IMR-90 (cell line): Measurements from ENCODE around the gene SORBS1. TPM values are rescaled to one million over a fixed set of nuclear protein-coding genes. Genes with fewer than 3 reads are reported as not detected.

Experiments
- ATAC-seq: fragments of 200-7000 bp; cut with Tn5 transposase; 2 replicates; pipeline ENCODE4 v1.9.1; 2020; ENCODE audit warnings: low read depth, mild to moderate bottlenecking, moderate library complexity
- BruUV-seq: library from RNA; stranded (reverse); fragments of 400-500 nt; replicated peaks from 2 replicates; lab custom pipeline; 2021; lab: Mats Ljungman, UMichigan
- CTCF ChIA-PET: fragments of 300-600 bp; formaldehyde crosslinking; extraction: SDS; loops from one replicate; lab custom pipeline; 2021; ENCODE audit warnings: antibody characterized with exemption; lab: Yijun Ruan, JAX
- POLR2A ChIA-PET: fragments of 300-600 bp; sonication (Branson Sonifier 250); formaldehyde crosslinking; loops from one replicate; lab custom pipeline; 2022; ENCODE audit warnings: antibody characterized with exemption; ENCODE audit not compliant: unreplicated experiment; lab: Charles Lee
- DNase-seq: peaks from one replicate; pipeline ENCODE4 v3.0.0; 2013
- H2AFZ ChIP-seq: replicated peaks from 2 replicates; pipeline ENCODE3; 2013; ENCODE audit warnings: low read length, mild to moderate bottlenecking; ENCODE audit not compliant: poor library complexity
- H2AK5ac ChIP-seq: 2 replicates; pipeline ENCODE4 v1.6.1; 2013; ENCODE audit warnings: low read depth, low read length, inconsistent platforms
- H2AK9ac ChIP-seq: replicated peaks from 2 replicates; pipeline ENCODE3; 2013; ENCODE audit warnings: mild to moderate bottlenecking, low read depth, low read length, moderate library complexity; ENCODE audit not compliant: poor library complexity
- H2BK120ac ChIP-seq: 2 replicates; pipeline ENCODE4 v1.6.1; 2013; ENCODE audit warnings: low read depth, low read length, inconsistent platforms
- H2BK15ac ChIP-seq: 3 replicates; pipeline ENCODE4 v1.6.1; 2013; ENCODE audit warnings: low read depth, low read length, inconsistent platforms
- H2BK20ac ChIP-seq: 2 replicates; pipeline ENCODE4 v1.6.1; 2013; ENCODE audit warnings: low read depth, mild to moderate bottlenecking, inconsistent platforms, low read length, moderate library complexity
- H2BK5ac ChIP-seq: 2 replicates; pipeline ENCODE4 v1.6.1; 2013; ENCODE audit warnings: mild to moderate bottlenecking, low read depth, low read length, inconsistent platforms; ENCODE audit not compliant: poor library complexity, severe bottlenecking
- H3K14ac ChIP-seq: replicated peaks from 2 replicates; pipeline ENCODE4 v1.6.1; 2013; ENCODE audit warnings: low read depth, low read length, inconsistent platforms
- H3K18ac ChIP-seq: 2 replicates; pipeline ENCODE4 v1.6.1; 2013; ENCODE audit warnings: low read depth, low read length, control low read depth
- H3K23ac ChIP-seq: 2 replicates; pipeline ENCODE4 v1.6.1; 2013; ENCODE audit warnings: low read depth, low read length, inconsistent platforms
- H3K27ac ChIP-seq: 2 replicates; pipeline ENCODE4 v1.5.1; 2013; ENCODE audit warnings: mild to moderate bottlenecking, control low read depth, low read length; ENCODE audit not compliant: insufficient read depth
- H3K27me3 ChIP-seq: 2 replicates; pipeline ENCODE4 v1.6.1; 2013; ENCODE audit warnings: low read length; ENCODE audit not compliant: control insufficient read depth, insufficient read depth
- H3K36me3 ChIP-seq: 2 replicates; pipeline ENCODE4 v1.6.1; 2013; ENCODE audit warnings: low read length, mixed read lengths; ENCODE audit not compliant: control insufficient read depth, insufficient read depth
- H3K4ac ChIP-seq: 2 replicates; pipeline ENCODE4 v1.6.1; 2013; ENCODE audit warnings: low read depth, low read length, inconsistent platforms
- H3K4me1 ChIP-seq: 2 replicates; pipeline ENCODE4 v1.6.1; 2013; ENCODE audit warnings: low read length, mixed read lengths; ENCODE audit not compliant: control insufficient read depth, insufficient read depth
- H3K4me2 ChIP-seq: 2 replicates; pipeline ENCODE4 v1.6.1; 2013; ENCODE audit warnings: low read depth, mild to moderate bottlenecking, control low read depth, low read length, moderate library complexity
- H3K4me3 ChIP-seq: 2 replicates; pipeline ENCODE4 v1.5.1; 2013; ENCODE audit warnings: low read depth, mild to moderate bottlenecking, control low read depth, low read length, moderate library complexity; ENCODE audit not compliant: insufficient read depth
- H3K56ac ChIP-seq: 2 replicates; pipeline ENCODE4 v1.6.1; 2013; ENCODE audit warnings: low read length, inconsistent platforms; ENCODE audit not compliant: insufficient read depth; ENCODE audit errors: extremely low read depth
- H3K79me1 ChIP-seq, 2 experiments: 2 replicates each; pipeline ENCODE4 v1.6.1; 2013; ENCODE audit warnings: low read length in 2 of 2, inconsistent platforms in 1 of 2, low read depth in 1 of 2
- H3K9ac ChIP-seq: 2 replicates; pipeline ENCODE4 v1.6.1; 2013; ENCODE audit warnings: low read depth, low read length, control low read depth
- H3K9me1 ChIP-seq: 2 replicates; pipeline ENCODE4 v1.6.1; 2013; ENCODE audit warnings: low read length, inconsistent platforms; ENCODE audit not compliant: insufficient read depth
- H3K9me3 ChIP-seq: 2 replicates; pipeline ENCODE4 v1.6.1; 2013; ENCODE audit warnings: low read length; ENCODE audit not compliant: control insufficient read depth, insufficient read depth
- H4K20me1 ChIP-seq: 2 replicates; pipeline ENCODE4 v1.6.1; 2013; ENCODE audit warnings: low read length, inconsistent platforms; ENCODE audit not compliant: insufficient read depth
- H4K5ac ChIP-seq: 2 replicates; pipeline ENCODE4 v1.6.1; 2013; ENCODE audit warnings: mild to moderate bottlenecking, low read depth, low read length, control low read depth
- H4K8ac ChIP-seq, 2 experiments: 2 replicates each; pipeline ENCODE4 v1.6.1; 2013; ENCODE audit warnings: low read depth in 2 of 2, low read length in 2 of 2, control low read depth in 1 of 2, inconsistent platforms in 1 of 2
- H4K91ac ChIP-seq: 2 replicates; pipeline ENCODE4 v1.6.1; 2013; ENCODE audit warnings: low read depth, low read length, inconsistent platforms; ENCODE audit not compliant: insufficient read depth
- BHLHE40 ChIP-seq: fragments of 150-350 bp; IDR thresholded peaks from 2 replicates; pipeline ENCODE4 v1.6.1; 2016; ENCODE audit warnings: mild to moderate bottlenecking, low read depth, low read length
- CEBPB ChIP-seq: IDR thresholded peaks from 2 replicates; pipeline ENCODE4 v1.6.1; 2012; ENCODE audit warnings: low read depth, low read length, improper control_type of control experiment
- CHD1 ChIP-seq: IDR thresholded peaks from 2 replicates; pipeline ENCODE4 v1.6.1; 2012; ENCODE audit warnings: low read depth, low read length, improper control_type of control experiment
- CTCF ChIP-seq: conservative IDR thresholded peaks from 2 replicates; pipeline ENCODE4 v1.5.1; 2012; ENCODE audit warnings: mild to moderate bottlenecking, low read depth, low read length, improper control_type of control experiment
- ELK1 ChIP-seq: fragments of 150-350 bp; IDR thresholded peaks from 2 replicates; pipeline ENCODE4 v1.6.1; 2016; ENCODE audit warnings: low read depth, mild to moderate bottlenecking, low read length, moderate library complexity, borderline replicate concordance
- FOS ChIP-seq: fragments of 150-350 bp; IDR thresholded peaks from 2 replicates; pipeline ENCODE4 v1.6.1; 2016; ENCODE audit warnings: low read depth, low read length
- MAFK ChIP-seq: IDR thresholded peaks from 2 replicates; pipeline ENCODE4 v1.6.1; 2012; ENCODE audit warnings: low read depth, low read length, improper control_type of control experiment
- MAZ ChIP-seq: IDR thresholded peaks from 2 replicates; pipeline ENCODE4 v1.6.1; 2012; ENCODE audit warnings: low read depth, mild to moderate bottlenecking, low read length, improper control_type of control experiment, moderate library complexity, borderline replicate concordance
- MXI1 ChIP-seq: IDR thresholded peaks from 2 replicates; pipeline ENCODE4 v1.6.1; 2012; ENCODE audit warnings: low read depth, mild to moderate bottlenecking, low read length, moderate library complexity, borderline replicate concordance
- NFE2L2 ChIP-seq: fragments of 150-350 bp; IDR thresholded peaks from 2 replicates; pipeline ENCODE4 v1.6.1; 2016; ENCODE audit warnings: low read depth, mild to moderate bottlenecking, low read length
- POLR2A ChIP-seq: IDR thresholded peaks from 2 replicates; pipeline ENCODE4 v1.6.1; 2012; ENCODE audit warnings: mild to moderate bottlenecking, low read depth, low read length
- RAD21 ChIP-seq: IDR thresholded peaks from 2 replicates; pipeline ENCODE4 v1.6.1; 2012; ENCODE audit warnings: low read length, improper control_type of control experiment
- RCOR1 ChIP-seq: IDR thresholded peaks from 2 replicates; pipeline ENCODE4 v1.6.1; 2012; ENCODE audit warnings: mild to moderate bottlenecking, low read length, improper control_type of control experiment; ENCODE audit not compliant: insufficient replicate concordance
- RFX5 ChIP-seq: IDR thresholded peaks from 2 replicates; pipeline ENCODE4 v1.8.0; 2012; ENCODE audit warnings: low read depth, mild to moderate bottlenecking, low read length, moderate library complexity
- SMC3 ChIP-seq: fragments of 150-350 bp; IDR thresholded peaks from 2 replicates; pipeline ENCODE4 v1.6.1; 2016; ENCODE audit warnings: low read depth, mild to moderate bottlenecking, antibody characterized with exemption, low read length, moderate library complexity
- USF2 ChIP-seq: fragments of 150-350 bp; IDR thresholded peaks from 2 replicates; pipeline ENCODE4 v1.6.1; 2017; ENCODE audit warnings: mild to moderate bottlenecking, antibody characterized with exemption, low read length, low read depth
- WGBS, 2 experiments: methylation state at CpG; one replicate each; pipeline versions ENCODE4 v1.1.5 to v1.1.7; 2013; ENCODE audit warnings: missing lambda C conversion rate in 2 of 2; ENCODE audit not compliant: insufficient read length in 1 of 2; ENCODE audit errors: extremely low coverage in 2 of 2; 5-methylcytosine and 5-hydroxymethylcytosine counted together
- dilution Hi-C: fragments of 300-500 bp; cut with HindIII; formaldehyde crosslinking; loops from one replicate; pipeline ENCODE4 v1.14.3; 2018; ENCODE audit warnings: low sequenced_read_pairs; ENCODE audit not compliant: unreplicated experiment
- in situ Hi-C: fragments of 300-500 bp; cut with MboI; formaldehyde crosslinking; loops from 3 replicates; pipeline ENCODE4 v1.14.3; 2019; ENCODE audit warnings: low sequenced_read_pairs, inconsistent platforms, mixed read lengths
- intact Hi-C: fragments of 100-400 bp; cut with micrococcal nuclease; formaldehyde crosslinking; loops from 2 replicates; pipeline ENCODE4 v1.10.0; 2022
- polyA plus RNA-seq, 3 experiments: library from polyadenylated mRNA; depleted of rRNA; stranded (reverse); fragments of >200 nt; gene quantifications; 2 replicates each; pipeline ENCODE4 v1.2.3, GENCODE V29; 2012; ENCODE audit warnings: low replicate concordance in 1 of 3
- total RNA-seq: library from RNA; depleted of rRNA; stranded (reverse); fragments of >200 nt; gene quantifications from 2 replicates; pipeline ENCODE4 v1.2.3, GENCODE V29; 2012

Gene SORBS1
- total and polyA plus RNA-seq, 2 of the 4 experiments (the other 2 are of a cell fraction) = 0.18 to 0.32 TPM

- Histone ChIP-seq H3K4ac (no peak overlapping the region), H3K56ac (no peak overlapping the region), H3K4me3 (no peak overlapping the region), H3K23ac (no peak overlapping the region), H4K5ac (no peak overlapping the region), H3K9me3 (no peaks in the 10 kb centered on the region), H3K36me3 (no peaks in the 10 kb centered on the region), H3K27ac (no peak overlapping the region), H4K20me1 (no peaks in the 10 kb centered on the region), H3K27me3 (no peaks in the 10 kb centered on the region; the same call in 1 of the 2 replicates), H3K4me1 (no peaks in the 10 kb centered on the region), H2BK15ac (no peak overlapping the region), H3K9me1 (no peaks in the 10 kb centered on the region), H2AFZ (no peak overlapping the region), H2BK20ac (no peak overlapping the region), H2BK120ac (no peak overlapping the region), H4K8ac (no peak overlapping the region), H2BK5ac (no peak overlapping the region), H3K18ac (no peak overlapping the region), H3K79me1 (no peaks in the 10 kb centered on the region), H4K91ac (no peak overlapping the region), H3K9ac (no peak overlapping the region), H2AK5ac (no peak overlapping the region), H2AK9ac (no peak overlapping the region), H3K14ac (no peak overlapping the region), H3K4me2 (no peak overlapping the region)
- dilution Hi-C loops = no loop called here
- no peak for ATAC-seq
- intact Hi-C loops = no loop called here
- POLR2A ChIA-PET = no interaction called here
- no CpG with 5 or more reads among the region's 8 CpGs for WGBS, 2 experiments
- no TSS peak for BruUV-seq
- CTCF ChIA-PET = interaction anchor here (0.5 to 0.7 kb wide), 2 partner anchors 27 to 71 kb away, joined by 3 read pairs; no protein-coding TSS in a partner anchor
- in situ Hi-C loops = no loop called here
- no peak for DNase-seq
- TF ChIP-seq POLR2A (no peak), RAD21 (no peak), BHLHE40 (no peak), NFE2L2 (no peak), RFX5 (no peak), USF2 (no peak), MAZ (no peak), ELK1 (no peak), SMC3 (no peak), MXI1 (no peak), RCOR1 (no peak), FOS (no peak), CTCF (no peak), CEBPB (no peak), MAFK (no peak), CHD1 (no peak)
Measured at GRCh38 chr10:95403700-95404461, 157.3 kb downstream of the SORBS1 start.
